SK-N-SH (cell line): ENCODE results near the gene ROBO3.

Experiments used
- CHD2 ChIP-seq: fragments of 150-350 bp; IDR thresholded peaks from 2 replicates; pipeline ENCODE4 v1.6.1; 2018; ENCODE audit warnings: low read length; ENCODE audit not compliant: partially characterized antibody
- ELF1 ChIP-seq: IDR thresholded peaks from 2 replicates; pipeline ENCODE4 v1.4.0; 2012
- GABPA ChIP-seq: IDR thresholded peaks from 2 replicates; pipeline ENCODE4 v1.4.0; 2012; ENCODE audit warnings: low read depth, mild to moderate bottlenecking
- MEF2A ChIP-seq: IDR thresholded peaks from 2 replicates; pipeline ENCODE4 v1.4.0; 2012; ENCODE audit warnings: low read depth, borderline replicate concordance
- POLR2AphosphoS5 ChIP-seq: IDR thresholded peaks from 2 replicates; pipeline ENCODE4 v1.6.1; 2012; ENCODE audit warnings: low read depth, low read length
- SIN3A ChIP-seq: IDR thresholded peaks from 2 replicates; pipeline ENCODE4 v1.6.1; 2012; ENCODE audit warnings: low read depth, mild to moderate bottlenecking, low read length, moderate library complexity, borderline replicate concordance
- TAF1 ChIP-seq: IDR thresholded peaks from 2 replicates; pipeline ENCODE4 v1.6.1; 2012; ENCODE audit warnings: low read depth, mild to moderate bottlenecking, low read length, moderate library complexity, borderline replicate concordance
- TF ChIP-seq, protein P1 (sequence below): fragments of 200-600 bp; sonication (generic); IDR thresholded peaks from 2 replicates; pipeline ENCODE4 v1.6.1; 2017; ENCODE audit warnings: antibody characterized with exemption, mild to moderate bottlenecking, moderate library complexity
- TF ChIP-seq, protein P2 (sequence below): fragments of 150-350 bp; IDR thresholded peaks from 2 replicates; pipeline ENCODE4 v1.6.1; 2017; ENCODE audit warnings: antibody characterized with exemption, low read length, low read depth, borderline replicate concordance
- TF ChIP-seq, protein P3 (sequence below): IDR thresholded peaks from 2 replicates; pipeline ENCODE4 v1.6.1; 2012; ENCODE audit warnings: mild to moderate bottlenecking, low read depth, low read length, moderate library complexity
- TF ChIP-seq, protein P4 (sequence below): fragments of 150-350 bp; IDR thresholded peaks from 2 replicates; pipeline ENCODE4 v1.6.1; 2016; ENCODE audit warnings: mild to moderate bottlenecking, low read depth, low read length

DNA sequence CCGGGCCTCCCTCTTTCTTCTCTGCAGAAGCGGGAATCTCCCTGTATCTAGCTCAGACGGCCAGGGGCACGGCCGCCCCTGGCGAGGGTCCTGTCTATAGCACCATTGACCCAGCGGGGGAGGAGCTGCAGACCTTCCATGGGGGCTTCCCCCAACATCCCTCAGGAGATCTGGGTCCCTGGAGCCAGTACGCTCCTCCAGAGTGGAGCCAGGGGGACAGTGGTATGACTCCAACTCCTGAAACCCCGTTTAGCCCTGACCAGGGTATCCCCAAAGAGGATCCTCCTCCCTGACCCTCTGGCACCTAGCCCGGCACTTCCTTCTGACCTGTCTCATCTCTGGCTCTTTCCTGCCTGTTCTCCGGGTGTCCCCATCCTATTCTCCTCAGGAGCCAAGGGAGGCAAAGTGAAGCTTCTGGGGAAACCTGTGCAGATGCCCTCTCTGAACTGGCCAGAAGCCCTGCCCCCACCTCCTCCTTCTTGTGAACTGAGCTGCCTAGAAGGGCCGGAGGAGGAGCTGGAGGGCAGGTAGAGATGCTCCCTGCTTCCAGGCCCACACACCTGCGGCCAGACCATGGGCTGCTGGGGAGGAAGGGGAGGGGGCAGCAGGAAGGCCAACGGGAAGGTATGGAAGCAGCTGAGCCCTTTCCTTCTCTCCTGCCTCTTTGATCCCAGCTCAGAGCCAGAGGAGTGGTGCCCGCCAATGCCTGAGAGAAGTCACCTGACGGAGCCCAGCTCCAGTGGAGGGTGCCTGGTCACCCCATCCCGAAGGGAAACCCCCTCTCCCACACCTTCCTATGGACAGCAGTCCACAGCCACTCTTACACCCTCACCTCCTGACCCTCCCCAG lies 12.9 kb downstream of the ROBO3 start:
- TF ChIP-seq, protein P1, sequence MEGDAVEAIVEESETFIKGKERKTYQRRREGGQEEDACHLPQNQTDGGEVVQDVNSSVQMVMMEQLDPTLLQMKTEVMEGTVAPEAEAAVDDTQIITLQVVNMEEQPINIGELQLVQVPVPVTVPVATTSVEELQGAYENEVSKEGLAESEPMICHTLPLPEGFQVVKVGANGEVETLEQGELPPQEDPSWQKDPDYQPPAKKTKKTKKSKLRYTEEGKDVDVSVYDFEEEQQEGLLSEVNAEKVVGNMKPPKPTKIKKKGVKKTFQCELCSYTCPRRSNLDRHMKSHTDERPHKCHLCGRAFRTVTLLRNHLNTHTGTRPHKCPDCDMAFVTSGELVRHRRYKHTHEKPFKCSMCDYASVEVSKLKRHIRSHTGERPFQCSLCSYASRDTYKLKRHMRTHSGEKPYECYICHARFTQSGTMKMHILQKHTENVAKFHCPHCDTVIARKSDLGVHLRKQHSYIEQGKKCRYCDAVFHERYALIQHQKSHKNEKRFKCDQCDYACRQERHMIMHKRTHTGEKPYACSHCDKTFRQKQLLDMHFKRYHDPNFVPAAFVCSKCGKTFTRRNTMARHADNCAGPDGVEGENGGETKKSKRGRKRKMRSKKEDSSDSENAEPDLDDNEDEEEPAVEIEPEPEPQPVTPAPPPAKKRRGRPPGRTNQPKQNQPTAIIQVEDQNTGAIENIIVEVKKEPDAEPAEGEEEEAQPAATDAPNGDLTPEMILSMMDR: no peak
- TF ChIP-seq ELF1: no peak
- TF ChIP-seq, protein P2, sequence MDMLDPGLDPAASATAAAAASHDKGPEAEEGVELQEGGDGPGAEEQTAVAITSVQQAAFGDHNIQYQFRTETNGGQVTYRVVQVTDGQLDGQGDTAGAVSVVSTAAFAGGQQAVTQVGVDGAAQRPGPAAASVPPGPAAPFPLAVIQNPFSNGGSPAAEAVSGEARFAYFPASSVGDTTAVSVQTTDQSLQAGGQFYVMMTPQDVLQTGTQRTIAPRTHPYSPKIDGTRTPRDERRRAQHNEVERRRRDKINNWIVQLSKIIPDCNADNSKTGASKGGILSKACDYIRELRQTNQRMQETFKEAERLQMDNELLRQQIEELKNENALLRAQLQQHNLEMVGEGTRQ: no peak
- TF ChIP-seq GABPA: no peak
- no peak for TF ChIP-seq SIN3A
- no peak for TF ChIP-seq MEF2A
- no peak for TF ChIP-seq POLR2AphosphoS5
- TF ChIP-seq, protein P3, sequence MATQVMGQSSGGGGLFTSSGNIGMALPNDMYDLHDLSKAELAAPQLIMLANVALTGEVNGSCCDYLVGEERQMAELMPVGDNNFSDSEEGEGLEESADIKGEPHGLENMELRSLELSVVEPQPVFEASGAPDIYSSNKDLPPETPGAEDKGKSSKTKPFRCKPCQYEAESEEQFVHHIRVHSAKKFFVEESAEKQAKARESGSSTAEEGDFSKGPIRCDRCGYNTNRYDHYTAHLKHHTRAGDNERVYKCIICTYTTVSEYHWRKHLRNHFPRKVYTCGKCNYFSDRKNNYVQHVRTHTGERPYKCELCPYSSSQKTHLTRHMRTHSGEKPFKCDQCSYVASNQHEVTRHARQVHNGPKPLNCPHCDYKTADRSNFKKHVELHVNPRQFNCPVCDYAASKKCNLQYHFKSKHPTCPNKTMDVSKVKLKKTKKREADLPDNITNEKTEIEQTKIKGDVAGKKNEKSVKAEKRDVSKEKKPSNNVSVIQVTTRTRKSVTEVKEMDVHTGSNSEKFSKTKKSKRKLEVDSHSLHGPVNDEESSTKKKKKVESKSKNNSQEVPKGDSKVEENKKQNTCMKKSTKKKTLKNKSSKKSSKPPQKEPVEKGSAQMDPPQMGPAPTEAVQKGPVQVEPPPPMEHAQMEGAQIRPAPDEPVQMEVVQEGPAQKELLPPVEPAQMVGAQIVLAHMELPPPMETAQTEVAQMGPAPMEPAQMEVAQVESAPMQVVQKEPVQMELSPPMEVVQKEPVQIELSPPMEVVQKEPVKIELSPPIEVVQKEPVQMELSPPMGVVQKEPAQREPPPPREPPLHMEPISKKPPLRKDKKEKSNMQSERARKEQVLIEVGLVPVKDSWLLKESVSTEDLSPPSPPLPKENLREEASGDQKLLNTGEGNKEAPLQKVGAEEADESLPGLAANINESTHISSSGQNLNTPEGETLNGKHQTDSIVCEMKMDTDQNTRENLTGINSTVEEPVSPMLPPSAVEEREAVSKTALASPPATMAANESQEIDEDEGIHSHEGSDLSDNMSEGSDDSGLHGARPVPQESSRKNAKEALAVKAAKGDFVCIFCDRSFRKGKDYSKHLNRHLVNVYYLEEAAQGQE: no peak
- TF ChIP-seq CHD2: no peak
- TF ChIP-seq, protein P4, sequence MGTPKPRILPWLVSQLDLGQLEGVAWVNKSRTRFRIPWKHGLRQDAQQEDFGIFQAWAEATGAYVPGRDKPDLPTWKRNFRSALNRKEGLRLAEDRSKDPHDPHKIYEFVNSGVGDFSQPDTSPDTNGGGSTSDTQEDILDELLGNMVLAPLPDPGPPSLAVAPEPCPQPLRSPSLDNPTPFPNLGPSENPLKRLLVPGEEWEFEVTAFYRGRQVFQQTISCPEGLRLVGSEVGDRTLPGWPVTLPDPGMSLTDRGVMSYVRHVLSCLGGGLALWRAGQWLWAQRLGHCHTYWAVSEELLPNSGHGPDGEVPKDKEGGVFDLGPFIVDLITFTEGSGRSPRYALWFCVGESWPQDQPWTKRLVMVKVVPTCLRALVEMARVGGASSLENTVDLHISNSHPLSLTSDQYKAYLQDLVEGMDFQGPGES: no peak
- no peak for TF ChIP-seq TAF1
